Loucy (cell line): ENCODE measurements around the gene ZDHHC14.
"Not testable (repeated sequence)": the region's sequence is repeated elsewhere in the genome, so short reads cannot be mapped to it uniquely, and the experiment has no call there.

Experiments
- H2AFZ ChIP-seq: fragments of 200-600 bp; sonication (generic); 2 replicates; pipeline ENCODE4 v1.6.0; 2016; ENCODE audit warnings: antibody characterized with exemption, mild to moderate bottlenecking, low read length, moderate library complexity
- H3F3A ChIP-seq: fragments of 200-600 bp; 2 replicates; pipeline ENCODE4 v1.6.0; 2016; ENCODE audit warnings: antibody characterized with exemption, low read depth, mild to moderate bottlenecking
- H3K27me3 ChIP-seq: fragments of 200-600 bp; sonication (generic); 2 replicates; pipeline ENCODE4 v1.6.1; 2014; ENCODE audit warnings: low read length, mild to moderate bottlenecking; ENCODE audit not compliant: insufficient read depth, poor library complexity, severe bottlenecking
- H3K36me3 ChIP-seq: fragments of 200-600 bp; sonication (generic); 2 replicates; pipeline ENCODE4 v1.6.1; 2016; ENCODE audit warnings: low read length; ENCODE audit not compliant: insufficient read depth
- H3K4me1 ChIP-seq: fragments of 200-600 bp; sonication (generic); 2 replicates; pipeline ENCODE4 v1.5.1; 2014; ENCODE audit warnings: low read length, mild to moderate bottlenecking; ENCODE audit not compliant: insufficient read depth, poor library complexity, severe bottlenecking
- H3K4me2 ChIP-seq: fragments of 200-600 bp; sonication (generic); 2 replicates; pipeline ENCODE4 v1.6.0; 2014; ENCODE audit warnings: antibody characterized with exemption, low read length, low read depth, mild to moderate bottlenecking; ENCODE audit not compliant: poor library complexity, severe bottlenecking
- H3K4me3 ChIP-seq: fragments of 200-600 bp; sonication (generic); 2 replicates; pipeline ENCODE4 v1.5.1; 2014; ENCODE audit warnings: low read length, mild to moderate bottlenecking, mixed read lengths; ENCODE audit not compliant: poor library complexity, severe bottlenecking
- H3K79me2 ChIP-seq: fragments of 200-600 bp; sonication (generic); 2 replicates; pipeline ENCODE4 v1.6.1; 2014; ENCODE audit warnings: low read length; ENCODE audit not compliant: insufficient read depth
- H3K9ac ChIP-seq: fragments of 200-600 bp; sonication (generic); 2 replicates; pipeline ENCODE4 v1.6.0; 2014; ENCODE audit warnings: mild to moderate bottlenecking, low read depth, low read length, moderate library complexity; ENCODE audit not compliant: poor library complexity, severe bottlenecking
- H3K9me2 ChIP-seq: fragments of 200-600 bp; sonication (generic); replicated peaks from 2 replicates; pipeline ENCODE4 v1.6.1; 2016; ENCODE audit warnings: low read depth, low read length, mixed read lengths
- H3K9me3 ChIP-seq: fragments of 200-600 bp; sonication (generic); 2 replicates; pipeline ENCODE4 v1.6.1; 2014; ENCODE audit warnings: mild to moderate bottlenecking, antibody characterized with exemption, low read length, low read depth; ENCODE audit not compliant: insufficient read depth
- H4K20me1 ChIP-seq: fragments of 200-600 bp; sonication (generic); 2 replicates; pipeline ENCODE4 v1.6.0; 2014; ENCODE audit warnings: antibody characterized with exemption, low read length, mild to moderate bottlenecking; ENCODE audit not compliant: insufficient read depth, poor library complexity, severe bottlenecking
- CTCF ChIP-seq: fragments of 200-600 bp; sonication (generic); conservative IDR thresholded peaks from 2 replicates; pipeline ENCODE4 v1.5.1; 2014; ENCODE audit warnings: mild to moderate bottlenecking, antibody characterized with exemption, low read length
- EZH2phosphoT487 ChIP-seq: fragments of 200-600 bp; IDR thresholded peaks from 2 replicates; pipeline ENCODE4 v1.6.1; 2018; ENCODE audit warnings: antibody characterized with exemption, mild to moderate bottlenecking, moderate library complexity, borderline replicate concordance

Gene ZDHHC14

GRCh38 chr6:157586476-157587126 lies 205.6 kb downstream of the ZDHHC14 start:
- Histone ChIP-seq H3F3A (no peaks in the 10 kb centered on the region), H2AFZ (no peak overlapping the region), H3K9me3 (peaks cover 13% of the 10 kb centered on the region; the same call in 1 of the 2 replicates), H3K27me3 (no peaks in the 10 kb centered on the region), H3K9ac (no peak overlapping the region), H3K36me3 (no peaks in the 10 kb centered on the region), H3K79me2 (no peaks in the 10 kb centered on the region), H4K20me1 (no peaks in the 10 kb centered on the region), H3K9me2 (no peaks in the 10 kb centered on the region), H3K4me2 (no peak overlapping the region), H3K4me1 (no peaks in the 10 kb centered on the region), H3K4me3 (no peak overlapping the region)
- TF ChIP-seq EZH2phosphoT487 (no peak), CTCF (no peak)

- Histone ChIP-seq H3K9me3 (peaks cover 13% of the 10 kb centered on the region; the same call in 1 of the 2 replicates), H2AFZ (no peak overlapping the region), H3K36me3 (no peaks in the 10 kb centered on the region), H3K79me2 (no peaks in the 10 kb centered on the region), H4K20me1 (no peaks in the 10 kb centered on the region), H3K27me3 (no peaks in the 10 kb centered on the region), H3K4me3 (no peak overlapping the region), H3K4me2 (no peak overlapping the region), H3F3A (no peaks in the 10 kb centered on the region), H3K4me1 (no peaks in the 10 kb centered on the region), H3K9me2 (no peaks in the 10 kb centered on the region), H3K9ac (no peak overlapping the region)
- no peak for TF ChIP-seq CTCF
- no peak for TF ChIP-seq EZH2phosphoT487
These were observed 206.3 kb downstream of the ZDHHC14 start for GRCh38 chr6:157587127-157587926.

- H3K9ac ChIP-seq, H3K36me3 ChIP-seq, H3K4me3 ChIP-seq, H4K20me1 ChIP-seq, H2AFZ ChIP-seq, H3K4me1 ChIP-seq, H3K4me2 ChIP-seq, H3K27me3 ChIP-seq, H3K9me2 ChIP-seq, H3K79me2 ChIP-seq, H3F3A ChIP-seq: not testable (repeated sequence)
- peaks cover 13% of the 10 kb centered on the region; the same call in 1 of the 2 replicates for H3K9me3 ChIP-seq
These were observed 209.7 kb downstream of the ZDHHC14 start for GRCh38 chr6:157590654-157591053.
